H1 (cell line): ENCODE measurements around the gene PGGHG. TPM values are rescaled to one million over a fixed set of nuclear protein-coding genes. Genes with fewer than 3 reads are reported as not detected.

Experiments used
- CTCF ChIA-PET: fragments of 300-600 bp; sonication (Branson Sonifier 250); formaldehyde crosslinking; loops from one replicate; lab custom pipeline; 2021; ENCODE audit not compliant: partially characterized antibody; lab: Charles Lee
- POLR2A ChIA-PET: fragments of 300-600 bp; sonication (Branson Sonifier 250); formaldehyde crosslinking; loops from one replicate; lab custom pipeline; 2021; ENCODE audit warnings: inconsistent platforms; ENCODE audit not compliant: partially characterized antibody; lab: Charles Lee
- DNase-seq, 2 experiments: peaks; one replicate each; pipeline versions ENCODE4 v3.0.0 to v3.0.0-alpha.2; 2010 to 2022; ENCODE audit warnings: low spot score in 2 of 2, low read depth in 1 of 2, mixed read lengths in 1 of 2
- FAIRE-seq: peaks from 2 replicates; lab custom pipeline; 2011; peaks lifted over from hg19 to GRCh38; lab: Jason Lieb, UNC
- H2AFZ ChIP-seq: 2 replicates; pipeline ENCODE4 v1.8.1; 2012; ENCODE audit warnings: low read length, inconsistent platforms
- H2AK5ac ChIP-seq: 2 replicates; pipeline ENCODE4 v1.6.1; 2013; ENCODE audit warnings: low read depth, low read length
- H2BK120ac ChIP-seq: replicated peaks from 2 replicates; pipeline ENCODE3; 2013; ENCODE audit warnings: low read depth, low read length, inconsistent platforms
- H2BK12ac ChIP-seq: 2 replicates; pipeline ENCODE4 v1.6.1; 2013; ENCODE audit warnings: low read depth, low read length
- H2BK15ac ChIP-seq: 2 replicates; pipeline ENCODE4 v1.6.1; 2013; ENCODE audit warnings: low read length
- H2BK20ac ChIP-seq: 2 replicates; pipeline ENCODE4 v1.6.1; 2013; ENCODE audit warnings: low read length
- H2BK5ac ChIP-seq: 2 replicates; pipeline ENCODE4 v1.6.1; 2013; ENCODE audit warnings: low read depth, low read length
- H3K14ac ChIP-seq: 2 replicates; pipeline ENCODE4 v1.6.1; 2013; ENCODE audit warnings: inconsistent platforms; ENCODE audit not compliant: insufficient read length
- H3K18ac ChIP-seq: 2 replicates; pipeline ENCODE4 v1.6.1; 2013; ENCODE audit warnings: low read length; ENCODE audit errors: extremely low read depth
- H3K23ac ChIP-seq: 2 replicates; pipeline ENCODE4 v1.6.1; 2013; ENCODE audit warnings: inconsistent platforms; ENCODE audit not compliant: insufficient read length
- H3K23me2 ChIP-seq: 2 replicates; pipeline ENCODE4 v1.6.1; 2013; ENCODE audit warnings: low read depth, low read length
- H3K27ac ChIP-seq: 2 replicates; pipeline ENCODE4 v1.6.1; 2011; ENCODE audit warnings: low read depth, low read length, inconsistent platforms
- H3K27me3 ChIP-seq, 4 experiments: replicated peaks in 1 of 4; 1 replicate in 1 of 4; 2 replicates in 3 of 4; pipeline versions ENCODE4 v1.6.1 to v1.8.1; 2011 to 2013; ENCODE audit warnings: low read length in 3 of 4, mild to moderate bottlenecking in 3 of 4, inconsistent platforms in 2 of 4, mixed read lengths in 2 of 4, moderate library complexity in 1 of 4; ENCODE audit not compliant: control insufficient read depth in 3 of 4, insufficient read depth in 3 of 4; ENCODE audit errors: extremely low read depth in 1 of 4
- H3K36me3 ChIP-seq, 4 experiments: 2 replicates each; pipeline versions ENCODE4 v1.6.1 to v1.8.1; 2011 to 2013; ENCODE audit warnings: mild to moderate bottlenecking in 4 of 4, low read length in 3 of 4, moderate library complexity in 2 of 4, control low read depth in 1 of 4, inconsistent platforms in 1 of 4; ENCODE audit not compliant: insufficient read depth in 4 of 4, control insufficient read depth in 2 of 4
- H3K4ac ChIP-seq: replicated peaks from 2 replicates; pipeline ENCODE3; 2013; ENCODE audit warnings: low read length, low read depth, mixed read lengths, inconsistent platforms; ENCODE audit not compliant: insufficient read length
- H3K4me1 ChIP-seq, 4 experiments: replicated peaks in 1 of 4; 1 replicate in 1 of 4; 2 replicates in 3 of 4; pipeline versions ENCODE4 v1.6.1 to v1.8.1; 2011 to 2013; ENCODE audit warnings: low read length in 3 of 4, inconsistent platforms in 2 of 4, mixed read lengths in 1 of 4; ENCODE audit not compliant: insufficient read depth in 4 of 4, control insufficient read depth in 3 of 4
- H3K4me2 ChIP-seq, 2 experiments: 2 replicates each; pipeline versions ENCODE4 v1.6.1 to v1.8.1; 2011 to 2013; ENCODE audit warnings: low read depth in 2 of 2, low read length in 2 of 2, control low read depth in 1 of 2, inconsistent platforms in 1 of 2, mild to moderate bottlenecking in 1 of 2; ENCODE audit not compliant: insufficient read depth in 1 of 2
- H3K4me3 ChIP-seq, 4 experiments: fragments of 200-600, 300-600 bp in 1 of 4; sonication (generic), shearing (Covaris generic), sonication (Bioruptor Twin) in 1 of 4; 2 replicates each; pipeline versions ENCODE4 v1.5.1 to v1.8.1; 2011 to 2016; ENCODE audit warnings: low read length in 4 of 4, low read depth in 3 of 4, control low read depth in 2 of 4, inconsistent platforms in 2 of 4, mild to moderate bottlenecking in 2 of 4, mixed read lengths in 1 of 4, moderate library complexity in 1 of 4; ENCODE audit not compliant: insufficient read depth in 2 of 4; ENCODE audit errors: extremely low read depth in 1 of 4
- H3K56ac ChIP-seq: replicated peaks from 2 replicates; pipeline ENCODE3; 2013; ENCODE audit warnings: low read depth, mild to moderate bottlenecking, mixed read lengths, low read length, inconsistent platforms; ENCODE audit not compliant: insufficient read length
- H3K79me1 ChIP-seq: 2 replicates; pipeline ENCODE4 v1.6.1; 2013; ENCODE audit warnings: low read depth, low read length, control low read depth
- H3K79me2 ChIP-seq, 2 experiments: 2 replicates each; pipeline versions ENCODE4 v1.6.1 to v1.8.1; 2012 to 2013; ENCODE audit warnings: low read length in 2 of 2, mild to moderate bottlenecking in 2 of 2, inconsistent platforms in 1 of 2; ENCODE audit not compliant: insufficient read depth in 2 of 2, control insufficient read depth in 1 of 2
- H3K9ac ChIP-seq, 4 experiments: replicated peaks in 1 of 4; 1 replicate in 1 of 4; 2 replicates in 3 of 4; pipeline versions ENCODE4 v1.6.1 to v1.8.1; 2011 to 2013; ENCODE audit warnings: low read depth in 3 of 4, low read length in 3 of 4, control low read depth in 2 of 4, mild to moderate bottlenecking in 2 of 4, moderate library complexity in 2 of 4, inconsistent platforms in 1 of 4; ENCODE audit errors: extremely low read depth in 1 of 4
- H3K9me3 ChIP-seq, 2 experiments: 2 replicates each; pipeline versions ENCODE4 v1.6.1 to v1.8.1; 2012 to 2013; ENCODE audit warnings: mild to moderate bottlenecking in 2 of 2, moderate library complexity in 2 of 2, control low read depth in 1 of 2, inconsistent platforms in 1 of 2, low read depth in 1 of 2, low read length in 1 of 2, mixed read lengths in 1 of 2; ENCODE audit not compliant: insufficient read depth in 2 of 2
- H4K20me1 ChIP-seq, 2 experiments: replicated peaks in 1 of 2; 2 replicates each; pipeline versions ENCODE3 to v1.8.1; 2011 to 2013; ENCODE audit warnings: inconsistent platforms in 2 of 2, low read length in 2 of 2, mild to moderate bottlenecking in 1 of 2; ENCODE audit not compliant: insufficient read depth in 2 of 2, control insufficient read depth in 1 of 2
- H4K5ac ChIP-seq: 2 replicates; pipeline ENCODE4 v1.6.1; 2013; ENCODE audit warnings: low read length, low read depth, mixed read lengths, inconsistent platforms; ENCODE audit not compliant: insufficient read length
- H4K8ac ChIP-seq: 2 replicates; pipeline ENCODE4 v1.8.0; 2013; ENCODE audit warnings: mild to moderate bottlenecking, moderate library complexity, low read length, inconsistent platforms; ENCODE audit not compliant: insufficient read depth; ENCODE audit errors: extremely low read depth
- H4K91ac ChIP-seq: replicated peaks from 2 replicates; pipeline ENCODE3; 2013; ENCODE audit warnings: low read length, mixed read lengths, inconsistent platforms; ENCODE audit not compliant: insufficient read length
- BRCA1 ChIP-seq: IDR thresholded peaks from 2 replicates; pipeline ENCODE4 v1.6.1; 2012; ENCODE audit warnings: low read depth, low read length, improper control_type of control experiment
- CEBPB ChIP-seq: IDR thresholded peaks from 2 replicates; pipeline ENCODE4 v1.6.1; 2012; ENCODE audit warnings: low read depth, low read length
- RFX5 ChIP-seq: IDR thresholded peaks from 2 replicates; pipeline ENCODE4 v1.6.1; 2011; ENCODE audit warnings: low read depth, low read length, improper control_type of control experiment, borderline replicate concordance
- TEAD4 ChIP-seq: IDR thresholded peaks from 2 replicates; pipeline ENCODE4 v1.6.1; 2012; ENCODE audit warnings: low read depth, low read length, inconsistent platforms, mixed read lengths
- WGBS, 2 experiments: shearing (Covaris generic) in 1 of 2; methylation state at CpG; one replicate each; pipeline versions ENCODE4 v1.1.6 to v1.1.7; 2013 to 2015; ENCODE audit warnings: low lambda C conversion rate in 2 of 2, mixed read lengths in 2 of 2, inconsistent platforms in 1 of 2, low coverage in 1 of 2, missing lambda C conversion rate in 1 of 2; ENCODE audit not compliant: insufficient replicate concordance in 2 of 2, insufficient coverage in 1 of 2, insufficient read length in 1 of 2; ENCODE audit errors: extremely low coverage in 1 of 2, missing lambda C conversion rate in 1 of 2; 5-methylcytosine and 5-hydroxymethylcytosine counted together
- polyA plus RNA-seq, 7 experiments: library from polyadenylated mRNA; depleted of rRNA in 3 of 7; stranded (reverse) in 5 of 7; unstranded in 2 of 7; fragments of >200 nt in 5 of 7; fragments of 200-250 nt in 2 of 7; gene quantifications; 1 replicate in 5 of 7; 2 replicates in 1 of 7; 4 replicates in 1 of 7; pipeline versions ENCODE4 v1.2.1 to v1.2.3, GENCODE V29; 2011 to 2013; ENCODE audit warnings: missing spikeins in 2 of 7, mixed read lengths in 2 of 7
- total RNA-seq: library from RNA; stranded (reverse); fragmentation: NEBNext Ultra II Directional; extraction: Animal tissue kit (Norgen Biotek cat#: 25700); gene quantifications from 2 replicates; pipeline ENCODE4 v1.2.1, GENCODE V29; 2021

The PGGHG gene
- total and polyA plus RNA-seq, 2 of the 8 experiments (the other 6 are each of a cell fraction or from before 2014, with no cell fraction given): 34.8 to 60.7 TPM

- Histone ChIP-seq H3K4me1 (peaks cover 3 to 24% (median 15%) of the 10 kb centered on the region in 4 experiments), H3K79me1 (no peaks in the 10 kb centered on the region), H2AFZ (no peak overlapping the region), H3K9ac (no peak overlapping the region), H3K36me3 (no peaks in the 10 kb centered on the region), H4K5ac (no peak overlapping the region), H3K27me3 (no peaks in the 10 kb centered on the region), H4K8ac (no peak overlapping the region), H4K20me1 (no peaks in the 10 kb centered on the region), H3K9me3 (peaks cover 10 to 11% of the 10 kb centered on the region in 2 experiments; a peak in 3 of 4 replicates), H3K14ac (no peak overlapping the region), H2BK12ac (peak overlapping the region; percentile 87; the same call in 1 of the 2 replicates), H3K18ac (peak overlapping the region; percentile 29; the same call in 1 of the 2 replicates), H3K56ac (no peak overlapping the region), H3K4me2 (no peak overlapping the region), H3K4me3 (no peak overlapping the region), H3K4ac (no peak overlapping the region), H2AK5ac (peak overlapping the region; percentile 94; the same call in 1 of the 2 replicates), H4K91ac (peak overlapping the region; percentile 22), H3K27ac (no peak overlapping the region), H2BK120ac (peak overlapping the region; percentile 40), H2BK20ac (peak overlapping the region; percentile 4; the same call in 1 of the 2 replicates)
- WGBS, 2 experiments: 83% methylated on average over 32 of the region's 34 CpGs; no CpG with 5 or more reads in 1 of the 2 experiments
- DNase-seq (no peak), FAIRE-seq (no peak)
- CTCF ChIA-PET: interaction anchor here (1.0 to 3.9 kb wide), 5 partner anchors 14 to 80 kb away, joined by 4 to 12 read pairs (median 9); no protein-coding TSS in a partner anchor
- TF ChIP-seq CEBPB (no peak), BRCA1 (no peak), TEAD4 (no peak), RFX5 (no peak)
- TF ChIP-seq, all 59 proteins: peak for 0
- POLR2A ChIA-PET: interaction anchor here (0.7 to 2.6 kb wide), 8 partner anchors 9 to 42 kb away, joined by 3 to 11 read pairs (median 4); partner anchors contain the start of gene PGGHG
- Histone ChIP-seq H3K23me2 (no peaks in the 10 kb centered on the region), H2BK15ac (peak overlapping the region; percentile 92; the same call in 1 of the 2 replicates), H2BK5ac (peak overlapping the region; percentile 75; the same call in 1 of the 2 replicates), H3K79me2 (no peaks in the 10 kb centered on the region), H3K23ac (no peak overlapping the region)
These were observed 41.9 kb downstream of the PGGHG start for GRCh38 chr11:330694-331357.
